IMR-90 (cell line): Measurements from ENCODE around the gene LSM14A. TPM values are rescaled to one million over a fixed set of nuclear protein-coding genes. Genes with fewer than 3 reads are reported as not detected.

Experiments
- ATAC-seq: fragments of 200-7000 bp; cut with Tn5 transposase; 2 replicates; pipeline ENCODE4 v1.9.1; 2020; ENCODE audit warnings: low read depth, mild to moderate bottlenecking, moderate library complexity
- BruUV-seq: library from RNA; stranded (reverse); fragments of 400-500 nt; replicated peaks from 2 replicates; lab custom pipeline; 2021; lab: Mats Ljungman, UMichigan
- CTCF ChIA-PET: fragments of 300-600 bp; formaldehyde crosslinking; extraction: SDS; loops from one replicate; lab custom pipeline; 2021; ENCODE audit warnings: antibody characterized with exemption; lab: Yijun Ruan, JAX
- POLR2A ChIA-PET: fragments of 300-600 bp; sonication (Branson Sonifier 250); formaldehyde crosslinking; loops from one replicate; lab custom pipeline; 2022; ENCODE audit warnings: antibody characterized with exemption; ENCODE audit not compliant: unreplicated experiment; lab: Charles Lee
- DNase-seq: peaks from one replicate; pipeline ENCODE4 v3.0.0; 2013
- H2AFZ ChIP-seq: replicated peaks from 2 replicates; pipeline ENCODE3; 2013; ENCODE audit warnings: low read length, mild to moderate bottlenecking; ENCODE audit not compliant: poor library complexity
- H2AK5ac ChIP-seq: 2 replicates; pipeline ENCODE4 v1.6.1; 2013; ENCODE audit warnings: low read depth, low read length, inconsistent platforms
- H2AK9ac ChIP-seq: replicated peaks from 2 replicates; pipeline ENCODE3; 2013; ENCODE audit warnings: mild to moderate bottlenecking, low read depth, low read length, moderate library complexity; ENCODE audit not compliant: poor library complexity
- H2BK120ac ChIP-seq: 2 replicates; pipeline ENCODE4 v1.6.1; 2013; ENCODE audit warnings: low read depth, low read length, inconsistent platforms
- H2BK15ac ChIP-seq: 3 replicates; pipeline ENCODE4 v1.6.1; 2013; ENCODE audit warnings: low read depth, low read length, inconsistent platforms
- H2BK20ac ChIP-seq: 2 replicates; pipeline ENCODE4 v1.6.1; 2013; ENCODE audit warnings: low read depth, mild to moderate bottlenecking, inconsistent platforms, low read length, moderate library complexity
- H2BK5ac ChIP-seq: 2 replicates; pipeline ENCODE4 v1.6.1; 2013; ENCODE audit warnings: mild to moderate bottlenecking, low read depth, low read length, inconsistent platforms; ENCODE audit not compliant: poor library complexity, severe bottlenecking
- H3K14ac ChIP-seq: replicated peaks from 2 replicates; pipeline ENCODE4 v1.6.1; 2013; ENCODE audit warnings: low read depth, low read length, inconsistent platforms
- H3K18ac ChIP-seq: 2 replicates; pipeline ENCODE4 v1.6.1; 2013; ENCODE audit warnings: low read depth, low read length, control low read depth
- H3K23ac ChIP-seq: 2 replicates; pipeline ENCODE4 v1.6.1; 2013; ENCODE audit warnings: low read depth, low read length, inconsistent platforms
- H3K27ac ChIP-seq: 2 replicates; pipeline ENCODE4 v1.5.1; 2013; ENCODE audit warnings: mild to moderate bottlenecking, control low read depth, low read length; ENCODE audit not compliant: insufficient read depth
- H3K27me3 ChIP-seq: 2 replicates; pipeline ENCODE4 v1.6.1; 2013; ENCODE audit warnings: low read length; ENCODE audit not compliant: control insufficient read depth, insufficient read depth
- H3K36me3 ChIP-seq: 2 replicates; pipeline ENCODE4 v1.6.1; 2013; ENCODE audit warnings: low read length, mixed read lengths; ENCODE audit not compliant: control insufficient read depth, insufficient read depth
- H3K4ac ChIP-seq: 2 replicates; pipeline ENCODE4 v1.6.1; 2013; ENCODE audit warnings: low read depth, low read length, inconsistent platforms
- H3K4me1 ChIP-seq: 2 replicates; pipeline ENCODE4 v1.6.1; 2013; ENCODE audit warnings: low read length, mixed read lengths; ENCODE audit not compliant: control insufficient read depth, insufficient read depth
- H3K4me2 ChIP-seq: 2 replicates; pipeline ENCODE4 v1.6.1; 2013; ENCODE audit warnings: low read depth, mild to moderate bottlenecking, control low read depth, low read length, moderate library complexity
- H3K4me3 ChIP-seq: 2 replicates; pipeline ENCODE4 v1.5.1; 2013; ENCODE audit warnings: low read depth, mild to moderate bottlenecking, control low read depth, low read length, moderate library complexity; ENCODE audit not compliant: insufficient read depth
- H3K56ac ChIP-seq: 2 replicates; pipeline ENCODE4 v1.6.1; 2013; ENCODE audit warnings: low read length, inconsistent platforms; ENCODE audit not compliant: insufficient read depth; ENCODE audit errors: extremely low read depth
- H3K79me1 ChIP-seq, 2 experiments: 2 replicates each; pipeline ENCODE4 v1.6.1; 2013; ENCODE audit warnings: low read length in 2 of 2, inconsistent platforms in 1 of 2, low read depth in 1 of 2
- H3K9ac ChIP-seq: 2 replicates; pipeline ENCODE4 v1.6.1; 2013; ENCODE audit warnings: low read depth, low read length, control low read depth
- H3K9me1 ChIP-seq: 2 replicates; pipeline ENCODE4 v1.6.1; 2013; ENCODE audit warnings: low read length, inconsistent platforms; ENCODE audit not compliant: insufficient read depth
- H3K9me3 ChIP-seq: 2 replicates; pipeline ENCODE4 v1.6.1; 2013; ENCODE audit warnings: low read length; ENCODE audit not compliant: control insufficient read depth, insufficient read depth
- H4K20me1 ChIP-seq: 2 replicates; pipeline ENCODE4 v1.6.1; 2013; ENCODE audit warnings: low read length, inconsistent platforms; ENCODE audit not compliant: insufficient read depth
- H4K5ac ChIP-seq: 2 replicates; pipeline ENCODE4 v1.6.1; 2013; ENCODE audit warnings: mild to moderate bottlenecking, low read depth, low read length, control low read depth
- H4K8ac ChIP-seq, 2 experiments: 2 replicates each; pipeline ENCODE4 v1.6.1; 2013; ENCODE audit warnings: low read depth in 2 of 2, low read length in 2 of 2, control low read depth in 1 of 2, inconsistent platforms in 1 of 2
- H4K91ac ChIP-seq: 2 replicates; pipeline ENCODE4 v1.6.1; 2013; ENCODE audit warnings: low read depth, low read length, inconsistent platforms; ENCODE audit not compliant: insufficient read depth
- BHLHE40 ChIP-seq: fragments of 150-350 bp; IDR thresholded peaks from 2 replicates; pipeline ENCODE4 v1.6.1; 2016; ENCODE audit warnings: mild to moderate bottlenecking, low read depth, low read length
- CEBPB ChIP-seq: IDR thresholded peaks from 2 replicates; pipeline ENCODE4 v1.6.1; 2012; ENCODE audit warnings: low read depth, low read length, improper control_type of control experiment
- CHD1 ChIP-seq: IDR thresholded peaks from 2 replicates; pipeline ENCODE4 v1.6.1; 2012; ENCODE audit warnings: low read depth, low read length, improper control_type of control experiment
- CTCF ChIP-seq: conservative IDR thresholded peaks from 2 replicates; pipeline ENCODE4 v1.5.1; 2012; ENCODE audit warnings: mild to moderate bottlenecking, low read depth, low read length, improper control_type of control experiment
- ELK1 ChIP-seq: fragments of 150-350 bp; IDR thresholded peaks from 2 replicates; pipeline ENCODE4 v1.6.1; 2016; ENCODE audit warnings: low read depth, mild to moderate bottlenecking, low read length, moderate library complexity, borderline replicate concordance
- MAZ ChIP-seq: IDR thresholded peaks from 2 replicates; pipeline ENCODE4 v1.6.1; 2012; ENCODE audit warnings: low read depth, mild to moderate bottlenecking, low read length, improper control_type of control experiment, moderate library complexity, borderline replicate concordance
- MXI1 ChIP-seq: IDR thresholded peaks from 2 replicates; pipeline ENCODE4 v1.6.1; 2012; ENCODE audit warnings: low read depth, mild to moderate bottlenecking, low read length, moderate library complexity, borderline replicate concordance
- NFE2L2 ChIP-seq: fragments of 150-350 bp; IDR thresholded peaks from 2 replicates; pipeline ENCODE4 v1.6.1; 2016; ENCODE audit warnings: low read depth, mild to moderate bottlenecking, low read length
- POLR2A ChIP-seq: IDR thresholded peaks from 2 replicates; pipeline ENCODE4 v1.6.1; 2012; ENCODE audit warnings: mild to moderate bottlenecking, low read depth, low read length
- RAD21 ChIP-seq: IDR thresholded peaks from 2 replicates; pipeline ENCODE4 v1.6.1; 2012; ENCODE audit warnings: low read length, improper control_type of control experiment
- RFX5 ChIP-seq: IDR thresholded peaks from 2 replicates; pipeline ENCODE4 v1.8.0; 2012; ENCODE audit warnings: low read depth, mild to moderate bottlenecking, low read length, moderate library complexity
- SMC3 ChIP-seq: fragments of 150-350 bp; IDR thresholded peaks from 2 replicates; pipeline ENCODE4 v1.6.1; 2016; ENCODE audit warnings: low read depth, mild to moderate bottlenecking, antibody characterized with exemption, low read length, moderate library complexity
- USF2 ChIP-seq: fragments of 150-350 bp; IDR thresholded peaks from 2 replicates; pipeline ENCODE4 v1.6.1; 2017; ENCODE audit warnings: mild to moderate bottlenecking, antibody characterized with exemption, low read length, low read depth
- WGBS, 2 experiments: methylation state at CpG; one replicate each; pipeline versions ENCODE4 v1.1.5 to v1.1.7; 2013; ENCODE audit warnings: missing lambda C conversion rate in 2 of 2; ENCODE audit not compliant: insufficient read length in 1 of 2; ENCODE audit errors: extremely low coverage in 2 of 2; 5-methylcytosine and 5-hydroxymethylcytosine counted together
- dilution Hi-C: fragments of 300-500 bp; cut with HindIII; formaldehyde crosslinking; loops from one replicate; pipeline ENCODE4 v1.14.3; 2018; ENCODE audit warnings: low sequenced_read_pairs; ENCODE audit not compliant: unreplicated experiment
- in situ Hi-C: fragments of 300-500 bp; cut with MboI; formaldehyde crosslinking; loops from 3 replicates; pipeline ENCODE4 v1.14.3; 2019; ENCODE audit warnings: low sequenced_read_pairs, inconsistent platforms, mixed read lengths
- intact Hi-C: fragments of 100-400 bp; cut with micrococcal nuclease; formaldehyde crosslinking; loops from 2 replicates; pipeline ENCODE4 v1.10.0; 2022
- polyA plus RNA-seq, 3 experiments: library from polyadenylated mRNA; depleted of rRNA; stranded (reverse); fragments of >200 nt; gene quantifications; 2 replicates each; pipeline ENCODE4 v1.2.3, GENCODE V29; 2012; ENCODE audit warnings: low replicate concordance in 1 of 3
- total RNA-seq: library from RNA; depleted of rRNA; stranded (reverse); fragments of >200 nt; gene quantifications from 2 replicates; pipeline ENCODE4 v1.2.3, GENCODE V29; 2012

Gene LSM14A
- total and polyA plus RNA-seq, 2 of the 4 experiments (the other 2 are of a cell fraction) = 44.3 to 54.8 TPM

GRCh38 chr19:34150558-34150957 is 21.7 kb upstream of the LSM14A start:
- H4K8ac ChIP-seq = no peak overlapping the region
- H3K4me2 ChIP-seq = no peak overlapping the region
- H3K9ac ChIP-seq = no peak overlapping the region
- H4K91ac ChIP-seq = no peak overlapping the region
- no peak overlapping the region for H3K56ac ChIP-seq
- H2BK20ac ChIP-seq = no peak overlapping the region
- intact Hi-C loops = no loop called here
- TF ChIP-seq RFX5 = no peak
- TF ChIP-seq CEBPB = no peak
- TF ChIP-seq ELK1 = no peak
- TF ChIP-seq SMC3 = no peak
- no peak for TF ChIP-seq MXI1
- TF ChIP-seq USF2 = no peak
- TF ChIP-seq POLR2A = no peak
- no peak for TF ChIP-seq BHLHE40
- TF ChIP-seq CHD1 = no peak
- no peak for TF ChIP-seq CTCF
- TF ChIP-seq RAD21 = no peak
- TF ChIP-seq MAZ = no peak
- TF ChIP-seq NFE2L2 = no peak
- no peak overlapping the region for H2BK5ac ChIP-seq
- H4K5ac ChIP-seq = no peak overlapping the region
- no TSS peak for BruUV-seq
- H3K4me3 ChIP-seq = no peak overlapping the region
- POLR2A ChIA-PET = no interaction called here
- in situ Hi-C loops = no loop called here
- no peak overlapping the region for H2AFZ ChIP-seq
- dilution Hi-C loops = no loop called here
- no CpG with 5 or more reads among the region's 4 CpGs for WGBS, 2 experiments
- no peak overlapping the region for H2AK5ac ChIP-seq
- DNase-seq (no peak), ATAC-seq (no peak)
- CTCF ChIA-PET = no interaction called here
- no peak overlapping the region for H3K18ac ChIP-seq
- no peaks in the 10 kb centered on the region for H4K20me1 ChIP-seq
- H2AK9ac ChIP-seq = no peak overlapping the region
- H2BK120ac ChIP-seq = no peak overlapping the region
- no peaks in the 10 kb centered on the region for H3K9me1 ChIP-seq
- no peak overlapping the region for H2BK15ac ChIP-seq
- peaks cover 2% of the 10 kb centered on the region; the same call in 1 of the 2 replicates for H3K27me3 ChIP-seq
- H3K9me3 ChIP-seq = no peaks in the 10 kb centered on the region
- H3K27ac ChIP-seq = no peak overlapping the region
- H3K14ac ChIP-seq = no peak overlapping the region
- H3K4ac ChIP-seq = no peak overlapping the region
- 0 out of 2 replicates have a peak, but pooled peaks cover 2% of the 10 kb centered on the region for H3K4me1 ChIP-seq
- no peak overlapping the region for H3K23ac ChIP-seq
- no peaks in the 10 kb centered on the region for H3K79me1 ChIP-seq
- H3K36me3 ChIP-seq = no peaks in the 10 kb centered on the region
